ENCODE results near the gene SLC25A21.

The SLC25A21 gene

GRCh38 chr14:36690311-36691040, 481.9 kb downstream of the SLC25A21 start:
- TF ChIP-seq, protein P1, sequence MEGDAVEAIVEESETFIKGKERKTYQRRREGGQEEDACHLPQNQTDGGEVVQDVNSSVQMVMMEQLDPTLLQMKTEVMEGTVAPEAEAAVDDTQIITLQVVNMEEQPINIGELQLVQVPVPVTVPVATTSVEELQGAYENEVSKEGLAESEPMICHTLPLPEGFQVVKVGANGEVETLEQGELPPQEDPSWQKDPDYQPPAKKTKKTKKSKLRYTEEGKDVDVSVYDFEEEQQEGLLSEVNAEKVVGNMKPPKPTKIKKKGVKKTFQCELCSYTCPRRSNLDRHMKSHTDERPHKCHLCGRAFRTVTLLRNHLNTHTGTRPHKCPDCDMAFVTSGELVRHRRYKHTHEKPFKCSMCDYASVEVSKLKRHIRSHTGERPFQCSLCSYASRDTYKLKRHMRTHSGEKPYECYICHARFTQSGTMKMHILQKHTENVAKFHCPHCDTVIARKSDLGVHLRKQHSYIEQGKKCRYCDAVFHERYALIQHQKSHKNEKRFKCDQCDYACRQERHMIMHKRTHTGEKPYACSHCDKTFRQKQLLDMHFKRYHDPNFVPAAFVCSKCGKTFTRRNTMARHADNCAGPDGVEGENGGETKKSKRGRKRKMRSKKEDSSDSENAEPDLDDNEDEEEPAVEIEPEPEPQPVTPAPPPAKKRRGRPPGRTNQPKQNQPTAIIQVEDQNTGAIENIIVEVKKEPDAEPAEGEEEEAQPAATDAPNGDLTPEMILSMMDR (IDR thresholded peaks at IDR 0.05; ENCODE audit: extremely low read depth, insufficient read depth, missing control alignments): no peak
- in situ Hi-C loops (cut with MboI; ENCODE audit: low pct_unique_long_range_greater_than_20kb, low sequenced_read_pairs, unreplicated experiment): no loop called here
- DNase-seq (ENCODE audit: low spot score): no peak

DNA sequence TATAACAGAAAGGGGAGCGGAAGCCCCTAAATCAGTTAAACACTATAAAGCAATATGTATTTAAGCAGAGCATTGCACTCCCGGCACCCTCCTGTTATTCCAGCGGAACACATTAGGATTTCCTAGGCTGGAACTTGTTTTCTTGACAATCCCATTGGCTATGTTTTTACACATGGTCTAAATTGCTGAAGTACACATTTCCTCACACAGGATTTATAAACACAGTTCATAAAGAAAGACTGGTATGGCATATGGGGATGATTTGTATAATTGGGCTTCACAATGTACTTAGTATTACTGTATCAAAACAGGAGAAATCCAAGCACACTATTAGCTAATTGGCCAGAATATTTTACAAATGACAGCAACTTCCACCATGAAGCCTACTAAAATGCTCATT, 487.5 kb downstream of the SLC25A21 start:
- DNase-seq (ENCODE audit: low spot score): no peak
- TF ChIP-seq, protein P1 (IDR thresholded peaks at IDR 0.05; ENCODE audit: extremely low read depth, insufficient read depth, missing control alignments): no peak
- in situ Hi-C loops (cut with MboI; ENCODE audit: low pct_unique_long_range_greater_than_20kb, low sequenced_read_pairs, unreplicated experiment): no loop called here

GRCh38 chr14:36683083-36683724, 489.2 kb downstream of the SLC25A21 start:
- TF ChIP-seq, protein P1 (IDR thresholded peaks at IDR 0.05; ENCODE audit: extremely low read depth, insufficient read depth, missing control alignments): no peak
- DNase-seq (ENCODE audit: low spot score): no peak
- in situ Hi-C loops (cut with MboI; ENCODE audit: low pct_unique_long_range_greater_than_20kb, low sequenced_read_pairs, unreplicated experiment): no loop called here

DNA sequence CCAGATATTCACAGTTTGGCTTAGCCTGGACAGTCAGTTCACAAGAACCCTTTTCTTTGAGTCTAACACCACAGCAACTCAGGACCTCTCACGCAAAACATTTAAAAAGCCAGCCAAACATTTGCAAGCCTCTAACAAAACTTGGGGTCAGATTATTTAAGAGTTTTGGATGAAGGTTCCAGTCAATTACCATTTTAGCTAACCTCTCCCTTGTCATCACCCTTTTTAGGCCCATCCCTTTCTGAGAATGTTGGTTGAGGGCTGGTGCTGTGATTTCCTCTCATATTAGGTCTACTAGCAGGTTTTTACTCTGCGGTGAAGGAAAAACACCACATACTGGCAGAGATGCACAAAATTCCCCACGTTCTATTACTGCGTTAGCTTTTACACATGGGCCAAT, 490.1 kb downstream of the SLC25A21 start:
- in situ Hi-C loops (cut with MboI; ENCODE audit: low pct_unique_long_range_greater_than_20kb, low sequenced_read_pairs, unreplicated experiment): no loop called here
- no peak for DNase-seq (ENCODE audit: low spot score)
- TF ChIP-seq, protein P1 (IDR thresholded peaks at IDR 0.05; ENCODE audit: extremely low read depth, insufficient read depth, missing control alignments): no peak

- in situ Hi-C loops (cut with MboI; ENCODE audit: low pct_unique_long_range_greater_than_20kb, low sequenced_read_pairs, unreplicated experiment): no loop called here
- no peak for DNase-seq (ENCODE audit: low spot score)
- TF ChIP-seq, protein P1 (IDR thresholded peaks at IDR 0.05; ENCODE audit: extremely low read depth, insufficient read depth, missing control alignments): no peak
Measured at GRCh38 chr14:36676236-36676635, 496.2 kb downstream of the SLC25A21 start.

GRCh38 chr14:36675581-36675980, 496.8 kb downstream of the SLC25A21 start:
- TF ChIP-seq, protein P1 (IDR thresholded peaks at IDR 0.05; ENCODE audit: extremely low read depth, insufficient read depth, missing control alignments): no peak
- no peak for DNase-seq (ENCODE audit: low spot score)
- in situ Hi-C loops (cut with MboI; ENCODE audit: low pct_unique_long_range_greater_than_20kb, low sequenced_read_pairs, unreplicated experiment): no loop called here
